HG02852 (cell line): Measurements from ENCODE around the gene CDCA3.

Source experiments
- ATAC-seq: cut with Tn5 transposase; IDR thresholded peaks from one replicate; pipeline ENCODE4 v1.9.1; 2021; ENCODE audit warnings: mild to moderate bottlenecking, moderate library complexity; ENCODE audit not compliant: unreplicated experiment

Gene CDCA3

GRCh38 chr12:6821591-6822425 lies 29.3 kb downstream of the CDCA3 start, which contains the start of gene GPR162:
GPR162 (plus strand) TSS chr12:6821821; CDS start chr12:6823899, 2,078 bp downstream.
- no peak for ATAC-seq

GRCh38 chr12:6820166-6820565 lies 30.9 kb downstream of the CDCA3 start:
- ATAC-seq: no peak

- ATAC-seq: no peak
These were observed 31.7 kb downstream of the CDCA3 start for GRCh38 chr12:6819106-6820030.

GRCh38 chr12:6818645-6819044 lies 32.4 kb downstream of the CDCA3 start:
- ATAC-seq: no peak

- ATAC-seq: no peak
These were observed 32.9 kb downstream of the CDCA3 start for GRCh38 chr12:6818222-6818621.

- ATAC-seq: no peak
These were observed 33.4 kb downstream of the CDCA3 start for GRCh38 chr12:6817662-6818157.

GRCh38 chr12:6817098-6817497 lies 34.0 kb downstream of the CDCA3 start:
- ATAC-seq: no peak

- ATAC-seq: no peak
These were observed 34.5 kb downstream of the CDCA3 start for GRCh38 chr12:6816598-6816997.

GRCh38 chr12:6813363-6813762 lies 37.7 kb downstream of the CDCA3 start:
- no peak for ATAC-seq

GRCh38 chr12:6810758-6811157 lies 40.3 kb downstream of the CDCA3 start:
- ATAC-seq: no peak

GRCh38 chr12:6809056-6809455 lies 42.0 kb downstream of the CDCA3 start:
- ATAC-seq: no peak

- no peak for ATAC-seq
These were observed 43.9 kb downstream of the CDCA3 start for GRCh38 chr12:6807170-6807569.

GRCh38 chr12:6799147-6799546 lies 51.9 kb downstream of the CDCA3 start:
- no peak for ATAC-seq
